HG03097 (cell line): ENCODE measurements around the gene FAM107B.

Experiments
- ATAC-seq: cut with Tn5 transposase; IDR thresholded peaks from one replicate; pipeline ENCODE4 v1.9.1; 2021; ENCODE audit not compliant: unreplicated experiment, low FRiP score

Gene FAM107B

GRCh38 chr10:14564268-14564744 lies 210.4 kb downstream of the FAM107B start:
- ATAC-seq: peak; percentile 66

- ATAC-seq: no peak
Observed at GRCh38 chr10:14563359-14563940, 211.2 kb downstream of the FAM107B start.

- no peak for ATAC-seq
Observed at GRCh38 chr10:14563076-14563336, 211.7 kb downstream of the FAM107B start.

- ATAC-seq: no peak
Observed at GRCh38 chr10:14562218-14563075, 212.2 kb downstream of the FAM107B start.

- no peak for ATAC-seq
Observed at GRCh38 chr10:14560791-14561765, 213.6 kb downstream of the FAM107B start.

- no peak for ATAC-seq
Observed at GRCh38 chr10:14560274-14560673, 214.4 kb downstream of the FAM107B start.

- no peak for ATAC-seq
Observed at GRCh38 chr10:14558025-14558424, 216.7 kb downstream of the FAM107B start.

GRCh38 chr10:14557567-14557966 lies 217.1 kb downstream of the FAM107B start:
- no peak for ATAC-seq

GRCh38 chr10:14556285-14556956 lies 218.3 kb downstream of the FAM107B start:
- ATAC-seq: no peak

GRCh38 chr10:14555807-14556206 lies 218.9 kb downstream of the FAM107B start:
- ATAC-seq: no peak

- no peak for ATAC-seq
Observed at GRCh38 chr10:14554491-14555205, 220.0 kb downstream of the FAM107B start.

- no peak for ATAC-seq
Observed at GRCh38 chr10:14554091-14554490, 220.6 kb downstream of the FAM107B start.

GRCh38 chr10:14553448-14553847 lies 221.2 kb downstream of the FAM107B start:
- no peak for ATAC-seq

GRCh38 chr10:14552015-14552414 lies 222.7 kb downstream of the FAM107B start:
- ATAC-seq: no peak

GRCh38 chr10:14550471-14550981 lies 224.2 kb downstream of the FAM107B start:
- ATAC-seq: no peak

GRCh38 chr10:14549496-14549895 lies 225.2 kb downstream of the FAM107B start:
- ATAC-seq: no peak

- ATAC-seq: no peak
Observed at GRCh38 chr10:14548970-14549369, 225.7 kb downstream of the FAM107B start.

- no peak for ATAC-seq
Observed at GRCh38 chr10:14548474-14548873, 226.2 kb downstream of the FAM107B start.

GRCh38 chr10:14547816-14548215 lies 226.9 kb downstream of the FAM107B start:
- ATAC-seq: no peak

GRCh38 chr10:14545827-14546226 lies 228.9 kb downstream of the FAM107B start:
- no peak for ATAC-seq
